Activated naive CD4-positive, alpha-beta T cell treated with Interleukin-2 at 50 U/mL for 16 hours (primary cell): ENCODE measurements around the gene EVI5L.
A peak's percentile ranks its signal among the peaks of the same experiment; 100 is the strongest.
"Not testable (repeated sequence)": the region's sequence is repeated elsewhere in the genome, so short reads cannot be mapped to it uniquely, and the experiment has no call there.

Experiments
- DNase-seq: peaks from one replicate; pipeline ENCODE4 v3.0.0-alpha.2; 2020

Gene EVI5L

DNA sequence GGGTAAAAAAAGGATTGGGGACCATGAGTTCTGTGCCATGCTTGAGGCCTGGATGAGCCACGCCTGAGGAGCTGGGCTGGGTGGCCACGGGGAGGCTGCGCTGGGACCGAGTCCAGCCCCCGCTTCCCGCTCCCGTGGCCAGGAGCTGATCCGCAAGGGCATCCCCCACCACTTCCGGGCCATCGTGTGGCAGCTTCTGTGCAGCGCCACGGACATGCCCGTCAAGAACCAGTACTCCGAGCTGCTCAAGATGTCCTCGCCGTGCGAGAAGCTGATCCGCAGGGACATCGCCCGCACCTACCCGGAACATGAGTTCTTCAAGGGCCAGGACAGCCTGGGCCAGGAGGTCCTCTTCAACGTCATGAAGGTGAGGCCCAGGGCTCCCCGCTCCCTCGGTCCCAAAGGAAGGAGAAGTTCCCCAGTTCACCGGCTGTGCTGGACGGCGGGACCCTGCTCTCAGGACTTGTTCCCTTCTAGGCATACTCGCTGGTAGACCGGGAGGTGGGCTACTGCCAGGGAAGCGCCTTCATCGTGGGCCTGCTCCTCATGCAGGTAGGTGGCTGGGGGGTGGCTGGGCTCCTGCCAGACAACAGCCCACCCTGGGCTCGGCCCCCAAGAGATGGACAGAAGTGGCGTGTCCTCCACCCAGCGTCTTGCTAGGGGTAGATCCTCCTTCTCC lies 18.9 kb downstream of the EVI5L start:
- no peak for DNase-seq

DNA sequence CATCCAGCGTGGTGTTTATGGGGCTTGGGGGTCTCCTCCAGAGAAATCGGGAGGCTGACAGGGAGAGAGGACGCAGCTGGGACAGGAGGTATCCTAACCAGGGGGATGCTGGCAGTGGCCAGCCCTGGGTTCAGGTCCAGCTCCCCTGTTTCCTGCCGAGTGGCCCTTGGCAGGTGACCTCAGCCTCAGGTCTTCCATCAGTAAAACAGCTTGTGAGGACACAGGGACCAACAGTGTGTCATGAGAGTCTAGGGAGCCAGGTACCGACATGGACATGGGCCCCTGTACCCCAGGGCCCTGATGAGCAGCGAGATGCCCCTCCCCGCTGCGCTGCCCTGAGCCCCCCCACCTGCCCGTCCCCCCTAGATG lies 19.6 kb downstream of the EVI5L start:
- no peak for DNase-seq

GRCh38 chr19:7850000-7850813 lies 20.2 kb downstream of the EVI5L start:
- DNase-seq = no peak

DNA sequence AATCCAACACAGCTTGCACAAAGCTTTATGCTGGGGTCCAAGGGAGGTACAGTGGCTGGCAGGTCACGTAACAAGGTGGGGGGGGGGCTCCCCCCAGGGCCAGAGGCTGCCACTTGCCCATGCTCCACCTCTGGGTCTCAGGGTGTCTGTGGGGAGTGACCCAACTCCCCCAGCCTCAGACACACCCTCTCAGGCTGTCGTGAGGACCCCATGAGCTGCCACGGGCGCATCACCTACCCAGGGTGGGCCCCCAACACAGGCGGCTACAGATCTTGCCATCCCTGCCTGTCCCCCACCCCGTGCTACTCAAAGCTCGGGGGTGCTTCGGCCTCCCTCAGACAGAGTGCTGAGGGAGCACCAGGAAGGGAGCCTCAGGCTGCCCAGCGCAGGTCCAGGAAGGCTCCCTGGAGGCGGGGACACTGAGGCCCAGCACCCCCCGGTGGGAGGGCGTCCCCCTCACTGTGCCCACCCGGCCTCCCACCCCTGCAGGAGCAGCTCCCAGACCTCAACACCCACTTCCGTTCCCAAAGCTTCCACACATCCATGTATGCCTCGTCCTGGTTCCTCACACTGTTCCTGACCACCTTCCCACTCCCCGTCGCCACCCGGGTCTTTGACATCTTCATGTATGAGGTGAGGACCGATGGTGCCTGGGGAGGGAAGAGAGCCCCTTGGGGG lies 21.1 kb downstream of the EVI5L start:
- DNase-seq = no peak

DNA sequence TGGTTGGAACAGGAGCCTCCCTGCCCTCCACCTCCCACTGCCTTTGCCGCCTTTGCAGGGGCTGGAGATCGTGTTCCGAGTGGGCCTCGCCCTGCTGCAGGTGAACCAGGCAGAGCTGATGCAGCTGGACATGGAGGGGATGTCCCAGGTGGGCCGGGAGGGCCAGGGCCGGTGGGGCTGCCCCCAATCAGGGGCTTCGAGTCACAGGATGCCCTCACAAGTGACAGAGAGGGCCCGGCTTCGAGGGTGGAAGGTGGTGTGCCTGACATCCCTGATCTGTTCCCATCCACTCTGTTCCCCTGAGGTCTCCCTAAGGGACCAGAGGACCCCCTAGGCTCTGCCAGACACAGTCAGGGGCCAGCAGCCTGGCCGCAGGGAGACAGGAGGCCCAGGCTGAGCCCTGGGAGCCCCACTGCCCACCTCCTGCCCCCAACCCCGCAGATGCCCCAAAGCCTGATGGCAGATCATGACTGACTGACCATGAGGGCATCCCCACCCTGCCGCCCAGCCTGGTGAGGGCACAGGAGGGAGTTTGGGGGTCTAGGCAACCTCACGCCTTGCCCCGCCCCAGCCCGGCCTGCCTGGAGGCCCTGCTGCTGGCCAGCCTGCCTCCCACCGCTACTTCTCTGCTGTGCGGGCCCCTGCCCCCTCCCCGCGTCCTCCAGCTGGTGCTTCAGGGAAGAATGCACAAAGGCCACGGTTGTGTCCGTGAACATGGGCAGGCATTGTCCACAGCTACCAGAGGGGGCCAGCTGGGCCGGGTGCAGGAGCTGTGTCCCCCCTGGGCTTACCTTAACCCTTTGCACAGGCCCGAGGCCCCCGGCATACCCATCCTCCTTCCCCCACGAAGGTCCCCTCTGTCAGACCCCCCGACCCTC lies 21.8 kb downstream of the EVI5L start:
- no peak for DNase-seq

- DNase-seq = peak; percentile 71
These were observed 23.1 kb downstream of the EVI5L start for GRCh38 chr19:7852851-7853769.

- DNase-seq = no peak
These were observed 23.7 kb downstream of the EVI5L start for GRCh38 chr19:7853770-7854128.

DNA sequence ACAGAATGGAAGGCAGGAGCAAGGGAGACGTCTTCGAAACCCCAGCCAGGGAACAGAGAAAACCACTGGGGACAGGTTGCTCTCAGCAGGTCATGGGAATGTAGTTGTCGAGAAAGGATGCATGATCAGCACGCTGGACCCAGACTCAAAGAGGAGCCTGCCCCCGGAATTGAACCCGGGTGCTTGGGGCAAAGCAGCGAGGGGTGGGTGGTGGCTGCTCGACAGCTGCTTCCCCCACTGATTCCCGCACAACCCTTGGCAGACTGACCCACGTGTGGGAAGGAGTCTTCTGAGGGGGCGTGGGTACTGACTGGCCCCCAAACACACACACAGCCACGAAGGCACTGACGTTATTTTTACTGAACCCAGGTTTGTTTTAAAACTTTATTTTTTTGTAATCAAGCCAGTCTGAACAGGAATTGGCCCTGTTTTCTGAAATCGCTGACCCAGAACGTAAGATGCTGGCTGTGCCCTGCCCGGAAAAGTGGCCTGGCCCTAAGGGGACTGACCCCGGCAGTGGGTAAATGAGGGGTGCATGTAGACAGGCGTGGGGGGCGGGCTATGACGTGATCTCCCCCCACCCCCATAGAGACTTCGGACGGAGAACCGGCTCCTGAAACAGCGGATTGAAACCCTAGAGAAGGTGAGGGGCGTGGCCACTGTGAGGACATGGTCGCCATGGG lies 25.5 kb downstream of the EVI5L start:
- no peak for DNase-seq

DNA sequence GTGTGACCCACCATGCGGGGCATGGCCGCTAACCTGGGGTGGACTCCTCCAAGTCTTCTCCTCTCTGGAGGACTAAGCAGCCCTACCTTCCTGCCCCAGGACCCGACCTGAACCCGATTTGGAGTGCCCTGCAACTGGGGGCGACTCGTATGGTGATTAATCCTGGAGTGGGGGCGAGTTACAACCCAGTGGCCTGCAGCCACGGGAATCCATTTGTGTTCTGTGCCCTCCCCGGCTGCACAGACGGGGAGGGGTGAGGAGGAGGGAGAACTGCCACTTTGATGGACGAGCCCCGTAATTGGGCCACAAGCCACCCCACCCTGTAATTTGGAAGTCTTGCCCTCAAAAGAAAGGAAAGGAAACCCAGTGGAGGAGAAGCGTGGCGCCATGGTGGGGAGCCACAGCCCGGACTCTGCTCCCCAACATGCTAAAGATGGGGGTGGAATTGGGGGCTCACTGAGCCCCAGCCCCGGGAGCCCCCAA lies 26.1 kb downstream of the EVI5L start:
- no peak for DNase-seq

GRCh38 chr19:7856679-7857663 lies 27.0 kb downstream of the EVI5L start:
- DNase-seq = no peak

DNA sequence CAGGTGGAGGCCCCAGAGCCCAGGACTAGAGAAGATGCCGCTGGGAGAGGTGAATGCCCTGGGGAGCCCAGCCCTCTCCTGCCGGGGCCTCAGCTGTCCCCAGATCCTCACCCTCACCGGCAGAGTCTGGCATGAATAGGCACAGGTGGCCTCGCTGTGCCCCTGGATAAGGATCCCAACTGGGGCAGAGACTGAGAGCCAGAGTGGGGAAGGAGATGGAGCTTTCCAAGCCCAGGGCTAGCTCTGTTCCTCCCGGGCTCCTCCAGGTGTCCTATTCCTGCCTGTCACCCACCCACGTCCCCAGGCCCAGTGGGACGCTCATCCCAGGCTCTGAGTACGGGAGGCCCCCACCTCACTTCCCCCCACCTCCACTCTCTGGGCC lies 27.7 kb downstream of the EVI5L start:
- DNase-seq = no peak

DNA sequence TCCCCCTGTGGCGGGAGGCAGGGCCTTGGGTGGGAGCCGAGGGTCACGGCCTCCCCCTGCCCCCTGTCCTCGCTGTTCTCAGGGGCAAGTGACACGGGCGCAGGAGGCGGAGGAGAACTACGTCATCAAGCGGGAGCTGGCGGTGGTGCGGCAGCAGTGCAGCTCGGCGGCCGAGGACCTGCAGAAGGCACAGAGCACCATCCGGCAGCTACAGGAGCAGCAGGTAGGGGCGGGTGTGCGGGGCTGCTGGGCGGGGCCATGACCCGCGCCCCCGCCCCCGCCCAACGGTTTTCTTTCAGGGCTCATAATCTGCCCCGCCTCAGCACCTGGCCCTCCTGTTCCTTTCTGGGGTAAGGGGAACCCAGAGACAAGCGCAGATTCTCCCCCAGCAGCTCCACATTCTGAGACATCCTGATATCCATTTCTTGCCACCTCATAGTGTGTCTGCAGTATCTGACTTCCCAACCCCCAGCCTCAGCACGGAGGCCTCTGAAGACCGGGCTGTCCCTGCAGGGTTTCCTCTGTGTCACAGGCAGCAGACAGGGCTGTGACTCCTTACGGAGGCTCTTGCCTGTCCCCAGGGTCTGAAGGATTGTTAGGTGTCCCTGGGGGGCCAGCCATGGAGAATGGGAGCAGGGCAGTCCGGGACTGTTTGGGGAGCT lies 28.2 kb downstream of the EVI5L start:
- DNase-seq = no peak

DNA sequence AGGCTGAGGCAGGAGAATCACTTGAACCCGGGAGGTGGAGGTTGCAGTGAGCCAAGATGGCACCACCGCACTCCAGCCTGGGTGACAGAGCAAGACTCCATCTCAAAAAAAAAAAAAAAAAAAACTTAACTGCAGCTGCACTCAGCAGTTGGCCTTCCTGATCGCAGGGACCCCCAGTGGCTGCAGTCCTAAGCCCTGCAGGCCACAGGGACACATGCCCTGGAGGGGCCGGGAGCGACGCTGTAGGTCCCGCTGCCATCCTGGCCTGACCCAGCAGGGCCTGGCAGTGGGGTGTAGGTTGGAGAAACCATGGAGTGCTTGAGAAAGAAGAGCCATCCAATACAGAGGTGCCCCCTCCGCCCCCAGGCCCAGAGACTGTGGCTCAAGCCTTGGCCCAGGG lies 29.1 kb downstream of the EVI5L start:
- DNase-seq = not testable (repeated sequence)

GRCh38 chr19:7859831-7860713 lies 30.1 kb downstream of the EVI5L start:
- DNase-seq = no peak

GRCh38 chr19:7860714-7861618 lies 30.9 kb downstream of the EVI5L start:
- DNase-seq = no peak

DNA sequence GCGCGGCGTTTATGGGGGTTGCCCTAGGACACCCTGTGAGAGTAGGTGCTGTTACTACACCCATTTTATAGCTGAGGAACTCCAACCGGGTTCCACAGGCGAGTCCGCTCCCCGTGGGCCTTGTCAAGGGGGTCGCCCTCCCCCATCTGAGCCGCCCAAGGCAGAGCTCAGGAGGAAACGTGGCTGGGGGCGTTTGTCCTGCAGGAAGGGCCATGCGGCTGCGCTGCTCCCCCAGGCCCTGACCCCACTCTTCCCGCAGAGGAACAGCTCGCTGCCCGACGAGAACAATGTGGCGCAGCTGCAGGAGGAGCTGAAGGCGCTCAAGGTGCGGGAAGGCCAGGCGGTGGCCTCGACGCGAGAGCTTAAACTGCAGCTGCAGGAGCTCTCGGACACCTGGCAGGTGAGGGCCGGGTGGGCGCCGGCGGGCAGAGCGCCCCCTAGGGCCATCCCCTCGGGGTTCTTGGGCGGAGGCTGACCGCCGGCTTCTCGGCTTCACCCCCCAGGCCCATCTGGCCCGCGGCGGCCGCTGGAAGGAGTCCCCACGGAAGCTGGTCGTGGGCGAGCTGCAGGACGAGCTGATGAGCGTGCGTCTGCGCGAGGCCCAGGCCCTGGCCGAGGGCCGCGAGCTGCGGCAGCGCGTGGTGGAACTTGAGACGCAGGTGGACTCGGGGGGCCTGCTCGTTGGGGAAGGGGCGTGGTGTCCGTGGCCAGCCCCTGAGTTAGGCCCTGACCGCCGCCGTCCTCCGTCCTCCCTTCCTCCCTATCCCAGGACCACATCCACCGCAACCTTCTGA lies 31.8 kb downstream of the EVI5L start:
- DNase-seq = no peak
